HL-60/S4 treated with phorbol 12-myristate 13-acetate at 8.2 ng/mL for 4 days and 3 days (cell line): ENCODE data around the gene ERBIN.
"Not testable (repeated sequence)": the region's sequence is repeated elsewhere in the genome, so short reads cannot be mapped to it uniquely, and the experiment has no call there.

Source experiments
- in situ Hi-C: fragments of 300-500 bp; cut with MboI; formaldehyde crosslinking; loops from 2 replicates; pipeline ENCODE4 v1.15.0; 2022; ENCODE audit warnings: low sequenced_read_pairs

The ERBIN gene

GRCh38 chr5:65994117-65994786 lies 67.9 kb downstream of the ERBIN start:
- in situ Hi-C loops = no loop called here

DNA sequence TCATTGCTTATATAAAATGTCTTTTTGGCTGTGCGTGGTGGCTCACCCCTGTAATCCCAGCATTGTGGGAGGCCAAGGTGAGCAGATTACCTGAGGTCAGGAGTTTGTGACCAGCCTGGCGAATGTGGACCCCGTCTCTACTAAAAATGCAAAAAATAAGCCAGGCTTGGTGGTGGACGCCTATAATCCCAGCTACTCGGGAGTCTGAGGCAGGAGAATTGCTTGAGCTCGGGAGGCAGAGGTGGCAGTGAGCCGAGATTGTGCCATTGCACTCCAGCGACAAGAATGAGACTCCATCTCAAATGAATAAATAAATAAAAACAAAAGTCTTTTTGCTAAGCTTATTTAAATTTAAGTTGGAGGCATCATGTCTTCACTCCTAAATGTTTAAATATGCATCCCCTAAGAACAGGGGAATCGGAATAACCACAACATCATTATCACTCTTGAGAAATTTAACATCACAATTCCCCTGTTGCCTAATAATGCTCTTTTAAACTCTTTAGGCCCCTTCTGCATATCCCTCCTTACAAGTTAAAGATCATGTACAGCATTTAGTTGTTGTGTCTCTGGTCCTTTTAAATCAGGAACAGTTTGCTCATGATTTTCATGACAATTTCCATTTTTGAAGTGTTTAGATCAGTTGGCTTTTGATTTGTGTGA lies 72.8 kb downstream of the ERBIN start:
- in situ Hi-C loops = no loop called here

DNA sequence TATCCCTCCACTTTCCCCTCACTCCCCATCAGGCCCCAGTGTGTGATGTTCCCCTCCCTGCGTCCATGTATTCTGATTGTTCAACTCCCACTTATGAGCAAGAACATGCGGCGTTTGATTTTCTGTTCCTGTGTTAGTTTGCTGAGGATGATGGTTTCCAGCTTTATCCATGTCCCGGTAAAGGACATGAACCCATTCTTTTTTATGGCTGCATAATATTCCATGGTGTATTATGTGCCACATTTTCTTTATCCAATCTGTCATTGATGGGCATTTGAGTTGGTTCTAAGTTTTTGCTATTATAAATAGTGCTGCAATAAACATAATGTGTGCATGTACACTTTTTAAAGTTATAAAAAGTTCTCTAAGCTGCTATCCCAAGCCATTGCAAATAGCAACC lies 75.6 kb downstream of the ERBIN start:
- in situ Hi-C loops = no loop called here

DNA sequence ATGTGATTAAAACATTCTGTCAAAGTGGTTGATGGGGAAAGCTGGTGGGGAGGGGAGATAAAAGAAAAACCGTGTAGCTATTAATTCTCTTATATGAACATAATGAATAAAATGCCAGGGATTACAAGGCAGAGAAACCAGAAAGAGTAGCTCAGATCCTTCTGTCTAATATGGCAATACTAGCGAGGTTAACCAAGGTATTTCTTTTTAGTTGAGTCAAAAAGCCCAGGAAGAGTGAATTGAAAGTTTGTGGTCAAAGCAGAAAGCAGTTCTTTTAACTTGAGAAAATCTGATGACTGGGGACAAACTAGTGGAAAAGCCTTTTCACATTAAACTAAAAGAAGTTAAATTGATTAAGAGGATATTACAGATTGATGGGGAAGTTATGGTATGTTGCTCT lies 76.0 kb downstream of the ERBIN start:
- in situ Hi-C loops = no loop called here

DNA sequence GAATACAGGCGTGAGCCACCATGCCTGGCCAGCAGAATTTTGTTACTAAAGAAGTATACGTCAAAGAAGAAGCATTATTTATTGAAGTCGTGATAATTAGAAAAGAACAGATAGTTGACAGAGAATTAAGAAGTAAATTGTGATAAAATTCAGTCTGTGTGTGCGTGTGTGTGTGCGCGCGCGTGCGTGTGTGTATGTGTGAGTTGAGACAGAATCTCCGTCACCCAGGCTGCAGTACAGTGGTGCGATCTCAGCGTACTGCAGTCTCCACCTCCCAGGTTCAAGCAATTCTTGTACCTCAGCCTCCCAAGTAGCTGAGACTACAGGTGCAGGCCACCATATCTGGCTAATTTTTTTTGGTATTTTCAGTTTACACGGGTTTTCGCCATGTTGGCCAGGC lies 77.8 kb downstream of the ERBIN start:
- in situ Hi-C loops = no loop called here

GRCh38 chr5:66009277-66009676 lies 82.9 kb downstream of the ERBIN start:
- in situ Hi-C loops = no loop called here

DNA sequence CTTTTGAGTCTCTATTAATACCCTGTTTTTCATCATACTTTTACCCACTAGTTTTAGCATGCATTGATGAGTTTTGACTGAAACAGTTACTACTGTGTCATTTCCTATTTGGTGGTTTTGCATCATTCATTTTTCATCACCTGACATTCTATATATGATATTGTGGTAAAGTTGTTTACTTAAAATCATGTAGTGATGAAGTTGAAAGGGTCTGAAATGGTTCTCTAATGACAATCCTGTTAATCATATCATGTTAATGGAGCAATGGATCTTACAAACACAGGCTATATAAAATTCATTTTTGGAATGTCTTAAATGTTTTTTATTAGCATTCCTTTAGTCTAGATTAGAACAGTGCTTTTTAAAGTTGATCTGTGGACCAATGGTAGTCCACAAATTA lies 84.1 kb downstream of the ERBIN start:
- in situ Hi-C loops = no loop called here

DNA sequence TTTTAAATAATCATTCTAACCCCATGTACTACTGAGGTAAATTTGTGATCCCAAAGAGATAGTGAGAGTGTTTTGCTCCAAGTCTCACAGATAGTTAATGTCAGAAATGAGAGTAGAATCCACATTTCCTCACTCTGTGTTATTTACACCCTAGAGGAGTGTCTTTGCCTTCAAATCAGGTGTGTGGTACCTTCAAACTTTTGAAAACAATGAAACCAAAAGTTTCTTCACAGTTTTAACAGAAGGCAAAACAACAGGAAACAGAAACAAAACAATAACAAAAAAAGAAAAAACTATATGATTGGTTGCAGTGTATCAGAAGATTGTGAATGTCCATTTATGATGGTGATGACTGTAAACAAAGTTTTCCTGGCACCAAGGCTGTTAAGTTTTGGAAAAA lies 85.9 kb downstream of the ERBIN start:
- in situ Hi-C loops = no loop called here

DNA sequence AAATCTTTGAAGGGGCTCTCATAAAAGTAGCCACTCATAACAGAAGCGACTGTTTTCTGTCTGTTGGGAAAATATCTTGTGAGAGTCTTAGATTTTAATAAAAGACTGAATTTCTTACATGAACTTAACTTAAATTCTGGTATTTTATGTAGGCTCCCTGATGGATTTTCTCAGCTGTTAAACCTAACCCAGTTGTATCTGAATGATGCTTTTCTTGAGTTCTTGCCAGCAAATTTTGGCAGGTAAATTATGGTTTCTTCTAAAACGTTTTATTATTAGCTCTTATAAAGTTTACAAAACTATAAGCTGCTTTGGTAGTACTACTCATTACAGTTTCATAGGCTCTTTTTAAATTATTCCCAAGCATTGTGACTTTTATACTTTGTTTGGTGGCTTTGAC lies 87.0 kb downstream of the ERBIN start:
- in situ Hi-C loops = no loop called here

- in situ Hi-C loops = no loop called here
These were observed 87.5 kb downstream of the ERBIN start for GRCh38 chr5:66013906-66014305.

DNA sequence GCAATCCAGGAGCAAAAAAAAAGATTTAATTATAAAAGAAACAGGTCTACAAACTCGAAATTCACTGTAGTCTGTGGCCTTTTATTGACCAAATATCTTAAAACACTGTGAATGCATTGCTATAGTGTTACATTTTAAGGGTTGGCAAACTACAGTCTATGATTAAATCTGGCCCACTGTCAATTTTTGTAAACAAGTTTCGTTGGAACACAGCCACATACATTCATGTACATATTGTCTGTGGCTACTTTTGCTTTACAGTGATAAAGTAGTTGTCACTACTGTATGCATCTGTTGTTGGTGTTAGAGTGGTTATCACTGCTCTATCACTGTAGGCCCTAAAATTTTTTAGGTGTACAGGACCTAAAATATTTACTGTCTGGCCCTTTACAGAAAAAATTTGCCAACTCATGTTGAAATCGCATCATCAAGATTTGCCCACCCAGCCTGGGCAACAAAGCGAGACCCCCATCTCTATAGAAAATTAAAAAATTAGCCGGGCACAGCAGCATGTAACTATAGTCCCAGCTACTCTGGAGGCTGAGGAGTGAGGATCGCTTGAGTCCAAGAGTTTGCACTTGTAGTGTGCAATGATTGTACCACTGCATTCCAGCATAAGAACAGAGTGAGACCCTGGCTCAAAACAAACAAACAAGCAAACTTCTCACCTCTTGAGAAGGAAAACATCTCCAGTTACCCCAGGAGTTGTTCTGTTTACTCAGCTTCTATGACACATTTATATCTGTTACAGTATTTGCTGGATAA lies 89.0 kb downstream of the ERBIN start:
- in situ Hi-C loops = no loop called here

DNA sequence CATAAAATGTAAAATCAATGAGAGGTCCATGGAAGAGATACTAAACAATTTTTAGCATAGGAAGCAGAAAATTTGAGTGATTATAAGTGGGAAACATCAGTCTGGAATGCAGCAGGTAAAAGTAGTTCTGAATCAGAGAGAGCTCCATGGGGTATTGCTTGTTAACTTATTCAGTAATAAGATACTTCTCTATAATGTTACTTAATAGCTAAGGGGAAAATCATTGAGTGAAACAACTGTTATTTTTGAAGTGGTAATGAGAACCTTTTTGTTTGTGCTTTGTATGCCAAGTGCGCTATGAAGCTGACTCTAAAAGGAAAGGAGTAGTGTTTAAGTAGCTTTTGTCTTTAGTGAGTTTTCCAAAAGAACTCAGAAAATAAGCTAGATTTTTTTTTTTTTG lies 95.2 kb downstream of the ERBIN start:
- in situ Hi-C loops = no loop called here

- in situ Hi-C loops = no loop called here
These were observed 112.9 kb downstream of the ERBIN start for GRCh38 chr5:66039296-66039695.

DNA sequence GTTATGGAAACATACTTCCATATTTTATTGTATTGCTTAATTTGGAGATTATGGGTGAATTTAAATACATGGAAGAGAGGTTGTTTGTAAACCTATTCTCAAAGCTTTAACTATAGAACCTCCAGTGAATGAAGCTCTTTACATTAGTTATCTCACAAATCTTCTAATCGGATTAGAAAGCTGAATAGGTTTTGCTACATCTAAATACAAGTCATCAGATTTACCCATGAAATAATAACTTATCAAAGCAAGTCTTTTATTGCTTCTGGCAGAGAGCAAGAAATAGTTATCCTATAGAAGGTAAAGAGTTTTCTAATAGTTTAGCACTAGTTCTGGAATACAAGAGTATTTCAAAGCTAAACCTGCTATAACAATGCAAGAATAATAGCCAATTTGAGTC lies 113.3 kb downstream of the ERBIN start:
- in situ Hi-C loops = no loop called here

- in situ Hi-C loops = no loop called here
These were observed 115.3 kb downstream of the ERBIN start for GRCh38 chr5:66041627-66042026.

DNA sequence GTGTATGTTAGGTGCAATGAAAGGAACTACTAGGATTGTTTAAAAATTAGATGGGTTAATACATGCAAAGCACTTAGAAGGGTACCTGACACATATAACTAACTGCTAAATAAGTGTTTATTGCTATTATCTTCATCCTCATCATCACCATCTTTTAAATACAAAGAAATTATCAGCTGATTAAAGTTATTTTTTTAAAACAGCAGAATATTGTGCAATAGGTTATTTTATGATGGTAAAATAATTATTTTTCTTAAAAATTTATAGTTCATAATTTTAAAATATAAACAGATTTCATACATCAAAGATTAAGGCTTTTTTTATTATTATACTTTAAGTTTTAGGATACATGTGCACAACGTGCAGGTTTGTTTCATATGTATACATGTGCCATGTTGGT lies 130.9 kb downstream of the ERBIN start:
- in situ Hi-C loops = no loop called here

GRCh38 chr5:66061320-66061719 lies 134.9 kb downstream of the ERBIN start:
- in situ Hi-C loops = not testable (repeated sequence)

- in situ Hi-C loops = not testable (repeated sequence)
These were observed 136.7 kb downstream of the ERBIN start for GRCh38 chr5:66063061-66063460.

- in situ Hi-C loops = no loop called here
These were observed 140.5 kb downstream of the ERBIN start for GRCh38 chr5:66066826-66067225.

DNA sequence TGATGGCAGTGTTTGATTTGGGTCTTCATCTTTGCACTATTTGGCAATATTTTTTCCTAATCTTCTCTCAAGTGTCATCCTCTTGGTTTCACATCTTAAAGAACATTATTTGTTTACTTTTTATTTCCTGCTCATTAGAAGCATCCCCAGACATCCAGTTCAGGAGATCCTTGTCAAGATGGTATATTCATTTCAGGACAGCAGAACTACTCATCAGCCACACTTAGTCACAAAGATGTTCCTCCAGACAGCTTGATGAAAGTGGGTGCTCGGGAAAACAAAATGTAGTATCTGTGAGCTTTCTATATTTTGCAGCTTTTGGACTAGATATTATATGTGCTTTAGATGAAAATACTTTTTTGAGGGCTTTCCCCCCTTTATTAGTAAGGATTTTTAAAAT lies 145.7 kb downstream of the ERBIN start:
- in situ Hi-C loops = no loop called here

- in situ Hi-C loops = no loop called here
These were observed 148.5 kb downstream of the ERBIN start for GRCh38 chr5:66074901-66075300.

- in situ Hi-C loops = no loop called here
These were observed 154.3 kb downstream of the ERBIN start for GRCh38 chr5:66080664-66081063.
